Activated naive CD4-positive, alpha-beta T cell treated with anti-CD3 and anti-CD28 coated beads, Interleukin-2, amount 10 ng/mL, durations not matched to agents 7 days and 5 days (primary cell): ENCODE measurements around the gene IGHMBP2.

ENCODE experiments used
- CTCF ChIA-PET: fragments of 350-600 bp; sonication (Branson Sonifier 250); formaldehyde crosslinking; loops from one replicate; lab custom pipeline; 2021; ENCODE audit warnings: antibody characterized with exemption; lab: Charles Lee
- DNase-seq: peaks from one replicate; pipeline ENCODE4 v3.0.0-alpha.2; 2020
- H3K27ac Mint-ChIP-seq: one replicate; pipeline ENCODE4 v1.8.0; 2021; ENCODE audit warnings: mild to moderate bottlenecking, moderate library complexity, mixed read lengths
- H3K27me3 Mint-ChIP-seq: one replicate; pipeline ENCODE4 v1.8.0; 2021; ENCODE audit warnings: mild to moderate bottlenecking, mixed read lengths
- H3K36me3 Mint-ChIP-seq: one replicate; pipeline ENCODE4 v1.8.0; 2021; ENCODE audit warnings: mixed read lengths
- H3K4me1 Mint-ChIP-seq: one replicate; pipeline ENCODE4 v1.8.0; 2021; ENCODE audit warnings: mixed read lengths
- H3K4me3 Mint-ChIP-seq: one replicate; pipeline ENCODE4 v1.8.0; 2021; ENCODE audit warnings: mild to moderate bottlenecking, moderate library complexity, mixed read lengths
- H3K9me3 Mint-ChIP-seq: one replicate; pipeline ENCODE4 v1.8.0; 2021; ENCODE audit warnings: mixed read lengths

IGHMBP2 gene

DNA sequence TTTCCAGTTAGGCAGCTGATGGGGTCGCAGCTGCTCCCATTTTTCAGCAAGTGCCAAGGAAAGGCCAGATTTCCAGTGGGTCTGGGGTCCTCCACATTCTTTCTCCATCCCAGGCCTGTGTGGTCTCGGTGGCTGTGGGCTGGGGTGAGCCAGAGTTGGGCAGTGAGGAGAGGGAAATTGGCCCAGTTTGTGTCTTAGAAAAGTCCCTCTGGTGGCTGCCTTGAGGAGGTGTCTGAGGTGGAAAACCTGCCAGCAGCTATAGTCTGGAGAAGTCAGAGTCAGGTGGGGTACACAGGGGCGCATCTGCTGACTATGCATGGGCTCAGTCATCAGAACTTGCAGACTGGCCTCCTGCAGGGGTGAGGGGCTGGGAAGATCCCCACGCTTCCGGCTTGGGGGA lies 46.6 kb downstream of the IGHMBP2 start:
- DNase-seq, result peak; percentile 25
- Mint-ChIP-seq H3K9me3 (no peaks in the 10 kb centered on the region), H3K27ac (no peak overlapping the region), H3K4me3 (no peak overlapping the region), H3K36me3 (no peaks in the 10 kb centered on the region), H3K4me1 (peaks cover 7% of the 10 kb centered on the region), H3K27me3 (peaks cover 17% of the 10 kb centered on the region)
- CTCF ChIA-PET, result interaction anchor here (1.0 kb wide), 1 partner anchor 141 kb away, joined by 4 read pairs; no protein-coding TSS in a partner anchor

DNA sequence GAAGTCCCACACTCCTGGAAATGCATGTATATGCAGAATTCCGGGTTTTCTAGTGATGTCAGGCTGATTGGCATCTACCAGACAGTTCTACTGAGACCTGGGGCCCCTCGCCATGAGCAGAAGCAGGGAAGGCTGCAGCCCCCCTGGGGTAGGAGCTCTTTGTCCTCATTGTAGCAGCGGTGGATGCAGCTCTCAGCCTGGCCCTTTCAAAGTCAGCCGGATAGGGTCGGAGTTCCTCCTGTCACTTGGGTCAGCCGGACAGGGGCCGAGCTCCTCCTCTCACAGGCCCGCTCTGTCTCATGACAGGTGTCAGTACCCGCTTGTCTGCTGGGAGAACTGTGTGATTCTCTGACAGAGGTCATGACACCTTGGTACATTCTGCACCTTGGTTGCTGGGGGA lies 47.1 kb downstream of the IGHMBP2 start:
- Mint-ChIP-seq H3K27ac (no peak overlapping the region), H3K27me3 (peaks cover 21% of the 10 kb centered on the region), H3K4me3 (no peak overlapping the region), H3K36me3 (no peaks in the 10 kb centered on the region), H3K4me1 (peaks cover 10% of the 10 kb centered on the region), H3K9me3 (no peaks in the 10 kb centered on the region)
- CTCF ChIA-PET, result interaction anchor here (1.0 kb wide), 1 partner anchor 141 kb away, joined by 4 read pairs; no protein-coding TSS in a partner anchor
- no peak for DNase-seq

DNA sequence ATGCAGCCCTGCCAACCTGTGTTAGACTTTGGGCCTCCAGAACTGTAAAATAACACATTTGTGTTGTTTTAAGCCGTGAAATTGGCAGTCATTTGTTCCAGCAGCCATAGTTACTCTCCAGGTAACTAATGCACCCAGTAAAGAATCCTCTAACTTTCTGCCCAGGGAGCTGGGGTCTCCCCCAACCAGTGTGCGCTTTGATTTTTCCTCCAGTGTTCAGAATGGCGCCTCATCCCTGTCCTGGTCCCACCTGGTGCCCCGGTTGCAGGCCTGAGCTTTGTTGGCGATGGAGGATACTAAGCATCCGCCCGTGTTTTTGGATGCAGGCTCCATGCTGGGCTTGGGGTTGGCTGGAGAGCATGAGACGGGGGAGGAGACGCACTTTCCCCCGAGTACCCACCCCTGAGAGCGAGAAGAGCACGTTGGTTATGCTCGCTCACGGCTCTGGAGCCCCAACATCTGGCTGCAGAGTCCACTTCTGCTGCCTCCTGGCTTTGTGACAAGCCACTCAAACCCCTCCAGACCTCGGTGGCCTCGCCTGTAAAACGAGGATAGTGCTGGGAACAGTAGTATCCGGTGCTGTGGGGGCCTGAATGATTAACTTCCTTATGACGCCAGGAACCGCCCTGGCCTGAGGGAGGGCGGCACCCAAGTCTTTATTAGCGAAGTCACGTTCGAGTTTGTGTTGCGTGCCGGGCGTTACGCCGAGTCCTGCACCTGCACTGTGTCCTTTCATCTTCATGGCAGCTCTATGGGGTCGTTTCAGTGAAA lies 51.3 kb downstream of the IGHMBP2 start:
- Mint-ChIP-seq H3K27me3 (peaks cover 26% of the 10 kb centered on the region), H3K4me3 (no peak overlapping the region), H3K36me3 (no peaks in the 10 kb centered on the region), H3K9me3 (no peaks in the 10 kb centered on the region), H3K27ac (no peak overlapping the region), H3K4me1 (peaks cover 4% of the 10 kb centered on the region)
- CTCF ChIA-PET, result interaction anchor here (1.8 to 2.2 kb wide), 2 partner anchors 8 to 133 kb away, joined by 4 to 5 read pairs; no protein-coding TSS in a partner anchor
- no peak for DNase-seq

DNA sequence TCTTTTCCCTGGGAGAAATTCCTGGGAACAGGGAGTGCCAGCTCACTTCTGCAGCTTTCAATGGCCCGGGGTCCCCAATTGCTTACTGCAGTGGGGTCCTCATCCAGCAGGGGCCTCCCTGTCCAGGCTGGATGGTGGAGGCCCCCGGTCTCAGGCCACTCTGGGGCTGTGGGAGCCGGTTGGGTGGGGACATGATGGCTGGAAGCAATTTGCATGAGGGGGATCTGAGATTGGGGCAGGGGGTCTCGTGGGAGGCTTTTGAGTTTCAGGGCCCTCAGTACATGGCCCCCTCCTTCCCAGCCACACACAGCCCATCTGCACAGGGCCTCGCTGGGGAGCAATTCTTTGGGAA lies 51.9 kb downstream of the IGHMBP2 start:
- H3K27me3 Mint-ChIP-seq, result peaks cover 24% of the 10 kb centered on the region
- H3K9me3 Mint-ChIP-seq, result no peaks in the 10 kb centered on the region
- no peak overlapping the region for H3K27ac Mint-ChIP-seq
- DNase-seq, result no peak
- peaks cover 4% of the 10 kb centered on the region for H3K4me1 Mint-ChIP-seq
- H3K36me3 Mint-ChIP-seq, result no peaks in the 10 kb centered on the region
- CTCF ChIA-PET, result interaction anchor here (2.2 kb wide), 1 partner anchor 132 kb away, joined by 4 read pairs; no protein-coding TSS in a partner anchor
- H3K4me3 Mint-ChIP-seq, result no peak overlapping the region

DNA sequence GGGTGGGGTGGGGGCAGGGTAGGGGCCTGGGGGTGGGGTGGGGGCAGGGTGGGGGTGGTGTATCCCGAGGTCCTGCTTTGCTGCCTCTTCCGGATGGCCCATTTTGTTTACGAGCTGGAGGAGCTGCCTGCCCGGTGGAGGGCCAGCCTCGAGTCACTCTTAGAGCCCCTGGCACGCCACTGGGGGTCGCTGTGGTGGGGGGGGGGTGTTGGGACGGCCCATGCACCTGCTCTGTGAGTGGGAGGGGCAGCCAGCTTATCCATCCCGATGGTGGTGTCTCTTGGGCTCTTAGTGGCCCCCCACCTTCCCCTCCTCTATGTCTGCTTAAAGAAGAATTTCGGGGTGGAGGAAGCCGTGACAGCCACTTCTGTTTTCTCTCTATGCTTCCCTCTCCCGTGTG lies 52.5 kb downstream of the IGHMBP2 start:
- no peaks in the 10 kb centered on the region for H3K9me3 Mint-ChIP-seq
- CTCF ChIA-PET, result interaction anchor here (2.2 kb wide), 1 partner anchor 132 kb away, joined by 4 read pairs; no protein-coding TSS in a partner anchor
- no peak overlapping the region for H3K27ac Mint-ChIP-seq
- H3K36me3 Mint-ChIP-seq, result no peaks in the 10 kb centered on the region
- H3K27me3 Mint-ChIP-seq, result peaks cover 24% of the 10 kb centered on the region
- DNase-seq, result peak; percentile 28
- H3K4me1 Mint-ChIP-seq, result peaks cover 4% of the 10 kb centered on the region
- H3K4me3 Mint-ChIP-seq, result no peak overlapping the region

DNA sequence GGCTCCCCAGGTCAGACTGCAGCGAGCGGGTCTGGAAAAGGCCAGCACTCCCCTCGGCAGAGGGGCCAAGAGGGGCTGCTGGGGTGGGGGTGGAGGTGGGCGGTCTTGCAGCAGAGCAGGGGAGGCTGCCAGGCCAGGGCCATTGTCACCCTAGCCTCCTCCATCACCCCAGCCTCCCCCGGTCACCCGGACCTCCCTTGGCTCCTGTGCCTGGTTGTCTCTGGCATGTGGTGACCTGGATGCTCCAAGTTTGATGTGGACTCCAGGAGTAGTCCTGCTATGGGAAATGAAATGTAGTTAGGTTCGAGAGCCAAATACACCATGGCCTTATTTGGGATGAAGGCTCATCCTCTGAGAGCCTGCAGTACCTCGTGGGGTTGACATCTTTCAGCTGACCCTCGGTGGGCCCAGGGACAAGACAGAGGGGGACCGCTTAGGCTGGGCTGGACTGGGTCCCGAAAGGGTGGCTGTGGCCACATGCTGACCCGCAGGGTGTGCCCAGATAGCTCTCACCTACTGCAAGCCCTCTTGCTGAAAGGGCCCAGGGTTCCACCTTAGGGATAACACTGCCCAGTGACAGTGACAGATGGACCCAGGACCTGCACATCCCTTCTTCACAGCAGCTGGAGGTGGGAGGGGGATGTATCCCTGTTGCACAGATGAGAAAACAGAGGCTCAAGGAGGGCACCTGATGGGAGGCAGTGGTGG lies 53.0 kb downstream of the IGHMBP2 start:
- H3K27ac Mint-ChIP-seq, result no peak overlapping the region
- no peak for DNase-seq
- H3K36me3 Mint-ChIP-seq, result no peaks in the 10 kb centered on the region
- peaks cover 30% of the 10 kb centered on the region for H3K27me3 Mint-ChIP-seq
- H3K4me1 Mint-ChIP-seq, result peaks cover 4% of the 10 kb centered on the region
- no peaks in the 10 kb centered on the region for H3K9me3 Mint-ChIP-seq
- no peak overlapping the region for H3K4me3 Mint-ChIP-seq
- CTCF ChIA-PET, result no interaction called here

DNA sequence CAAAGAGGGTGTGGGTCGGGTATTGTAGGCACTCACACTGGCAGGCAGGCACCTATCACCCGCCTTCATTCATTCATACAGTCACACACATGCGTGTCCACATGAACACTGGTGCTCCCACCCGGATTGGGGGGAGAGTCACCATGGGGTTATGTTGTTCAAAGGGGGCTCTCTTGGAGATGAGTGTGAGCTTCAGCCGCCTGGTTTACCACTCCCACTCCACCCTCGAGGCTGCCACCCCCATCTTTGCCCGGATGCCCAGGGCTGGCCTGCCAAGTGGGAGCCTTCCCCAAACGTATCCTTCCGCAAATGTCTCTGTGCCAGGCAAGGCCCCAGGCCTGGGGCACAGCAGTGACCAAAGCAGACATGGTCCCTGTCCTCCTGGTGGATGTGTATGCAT lies 54.5 kb downstream of the IGHMBP2 start:
- Mint-ChIP-seq H3K4me3 (no peak overlapping the region), H3K4me1 (peaks cover 12% of the 10 kb centered on the region), H3K9me3 (peaks cover 6% of the 10 kb centered on the region), H3K36me3 (peaks cover 2% of the 10 kb centered on the region), H3K27ac (no peak overlapping the region), H3K27me3 (peaks cover 30% of the 10 kb centered on the region)
- CTCF ChIA-PET, result no interaction called here
- no peak for DNase-seq

DNA sequence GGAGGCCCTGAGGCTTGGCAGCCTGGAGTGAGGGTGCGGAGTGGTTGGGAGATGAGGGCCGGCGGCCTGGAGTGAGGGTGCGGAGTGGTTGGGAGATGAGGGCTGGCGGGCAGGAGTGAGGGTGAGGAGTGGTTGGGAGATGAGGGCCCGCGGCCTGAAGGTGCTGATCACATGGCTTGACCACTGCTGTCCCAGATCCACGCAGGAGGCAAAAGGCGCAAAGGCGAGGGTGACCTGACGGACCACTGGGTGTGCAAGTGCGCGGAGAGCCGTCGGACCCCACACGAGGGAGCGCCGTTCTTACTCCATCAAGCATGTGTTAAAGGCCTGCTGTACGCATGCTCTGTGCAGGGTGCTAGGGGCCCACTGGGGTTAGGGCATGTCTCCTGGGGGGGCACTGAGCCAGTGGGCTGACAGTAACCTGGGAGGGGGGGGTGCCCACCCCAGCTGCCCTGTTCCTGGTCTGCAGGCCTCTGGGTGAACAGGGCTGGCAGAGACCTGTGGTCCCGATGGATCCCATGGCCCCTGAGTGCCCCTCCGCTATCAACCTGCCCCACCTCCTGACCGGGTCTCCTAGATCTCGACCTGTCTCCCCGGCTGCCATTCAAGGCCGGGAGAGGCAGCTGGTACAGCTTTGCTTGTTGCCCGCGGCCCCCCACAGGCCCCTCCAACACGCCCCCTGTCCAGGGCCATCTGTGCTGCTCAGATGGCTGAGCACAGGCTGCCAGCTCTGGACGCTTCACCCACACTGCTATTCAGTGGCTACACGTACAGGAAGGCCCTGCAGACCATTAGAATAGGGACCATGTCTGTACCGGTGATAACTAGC lies 56.0 kb downstream of the IGHMBP2 start:
- CTCF ChIA-PET, result no interaction called here
- H3K4me1 Mint-ChIP-seq, result peaks cover 14% of the 10 kb centered on the region
- H3K27me3 Mint-ChIP-seq, result peaks cover 21% of the 10 kb centered on the region
- no peak for DNase-seq
- H3K27ac Mint-ChIP-seq, result no peak overlapping the region
- H3K36me3 Mint-ChIP-seq, result peaks cover 4% of the 10 kb centered on the region
- no peak overlapping the region for H3K4me3 Mint-ChIP-seq
- H3K9me3 Mint-ChIP-seq, result peaks cover 6% of the 10 kb centered on the region

DNA sequence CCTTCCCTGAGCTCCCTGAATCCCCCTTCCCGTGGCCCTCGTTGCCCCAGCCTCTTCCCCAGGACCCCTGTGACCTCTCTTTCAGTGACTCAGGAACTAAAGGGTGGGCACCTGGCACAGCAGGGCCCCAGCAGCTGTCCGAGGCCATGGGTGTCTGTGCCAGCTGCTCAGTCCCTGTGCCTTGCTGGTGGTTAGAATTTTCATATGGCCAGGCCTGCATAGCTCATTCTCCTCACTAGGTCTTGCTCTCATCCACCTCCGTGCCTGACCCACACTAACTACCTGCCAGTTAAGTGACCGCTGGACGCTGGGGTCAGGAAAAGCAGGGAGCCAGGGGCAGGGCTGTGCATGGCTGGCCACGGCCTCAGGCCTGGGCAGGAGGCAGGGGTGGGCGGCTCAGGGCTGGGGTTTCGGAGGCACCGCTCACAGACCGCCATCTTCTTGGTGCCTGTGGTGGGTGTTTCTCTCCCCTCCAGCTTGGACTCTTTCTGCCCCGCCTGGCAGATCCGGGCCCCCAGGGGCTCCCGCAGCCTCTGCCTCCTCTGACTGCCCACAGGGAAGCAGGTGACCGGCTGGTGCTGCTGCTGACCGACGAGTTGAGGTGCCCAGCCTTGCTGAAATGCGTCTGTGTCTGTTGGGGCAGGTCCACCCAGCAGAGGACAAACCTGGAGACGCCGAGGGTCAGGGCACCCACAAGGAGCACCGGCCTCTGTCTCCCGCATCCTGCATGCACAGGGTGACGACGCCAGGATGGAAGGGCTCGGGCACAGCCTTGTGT lies 56.8 kb downstream of the IGHMBP2 start:
- H3K27ac Mint-ChIP-seq, result no peak overlapping the region
- peaks cover 4% of the 10 kb centered on the region for H3K36me3 Mint-ChIP-seq
- CTCF ChIA-PET, result no interaction called here
- peaks cover 13% of the 10 kb centered on the region for H3K27me3 Mint-ChIP-seq
- DNase-seq, result no peak
- no peak overlapping the region for H3K4me3 Mint-ChIP-seq
- H3K9me3 Mint-ChIP-seq, result peaks cover 6% of the 10 kb centered on the region
- H3K4me1 Mint-ChIP-seq, result peaks cover 12% of the 10 kb centered on the region

DNA sequence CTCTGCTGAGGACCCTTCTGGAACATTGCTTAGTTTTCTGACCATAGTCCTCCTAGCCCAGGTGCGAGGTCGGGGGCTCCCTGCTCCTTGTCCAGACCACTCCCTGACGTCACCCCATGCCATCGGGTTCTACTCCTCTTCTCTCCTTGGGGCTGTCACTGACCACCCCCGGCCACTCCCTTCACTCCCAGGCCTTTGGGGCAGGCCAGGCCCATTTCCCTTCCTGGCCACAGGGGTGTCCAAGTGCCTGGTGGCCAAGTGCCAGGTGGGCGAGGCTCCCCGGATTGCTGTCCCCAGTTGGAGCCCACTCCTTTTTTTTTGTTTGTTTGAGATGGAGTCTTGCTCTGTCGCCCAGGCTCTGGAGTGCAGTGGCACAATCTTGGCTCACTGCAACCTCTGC lies 57.6 kb downstream of the IGHMBP2 start:
- H3K27ac Mint-ChIP-seq, result no peak overlapping the region
- H3K27me3 Mint-ChIP-seq, result peaks cover 12% of the 10 kb centered on the region
- H3K4me1 Mint-ChIP-seq, result peaks cover 18% of the 10 kb centered on the region
- peaks cover 4% of the 10 kb centered on the region for H3K36me3 Mint-ChIP-seq
- H3K9me3 Mint-ChIP-seq, result peaks cover 6% of the 10 kb centered on the region
- H3K4me3 Mint-ChIP-seq, result no peak overlapping the region
- no peak for DNase-seq
- CTCF ChIA-PET, result no interaction called here

DNA sequence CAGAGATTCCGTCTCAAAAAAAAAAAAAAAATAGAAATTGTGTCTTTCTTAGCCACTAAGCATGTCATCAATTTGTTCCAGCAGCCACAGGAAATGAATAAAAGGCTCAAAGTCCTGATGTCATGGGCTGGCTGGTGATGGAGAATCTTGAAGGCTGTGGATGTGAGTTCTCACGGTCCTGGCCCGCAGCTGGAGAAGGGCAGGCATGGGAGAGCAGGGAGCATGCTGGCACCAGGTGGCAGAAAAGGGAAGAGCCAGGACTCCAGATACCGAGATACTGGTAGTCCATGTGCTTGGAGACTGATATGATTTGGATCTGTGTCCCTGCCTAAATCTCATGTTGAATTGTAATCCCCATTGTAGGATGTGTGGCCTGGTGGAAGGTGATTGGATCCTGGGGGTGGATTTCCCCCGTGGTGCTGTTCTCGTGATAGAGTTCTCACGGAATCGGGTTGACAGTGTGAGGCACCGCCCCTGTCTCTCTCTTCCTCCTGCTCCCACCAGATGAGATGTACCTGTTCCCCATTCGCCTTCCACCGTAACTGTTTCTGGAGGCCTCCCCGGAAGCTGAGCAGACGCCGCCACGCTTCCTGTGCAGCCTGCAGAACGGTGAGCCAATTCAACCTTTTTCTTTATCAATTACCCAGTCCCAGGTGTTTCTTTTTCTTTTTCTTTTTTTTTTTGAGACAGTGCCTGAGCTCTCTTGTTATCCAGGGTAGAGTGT lies 59.0 kb downstream of the IGHMBP2 start:
- CTCF ChIA-PET, result interaction anchor here (2.6 kb wide), 1 partner anchor 9 kb away, joined by 5 read pairs; no protein-coding TSS in a partner anchor
- Mint-ChIP-seq H3K9me3 (peaks cover 6% of the 10 kb centered on the region), H3K4me1 (peaks cover 27% of the 10 kb centered on the region), H3K27ac (peak overlapping the region; percentile 86), H3K4me3 (peak overlapping the region; percentile 25), H3K36me3 (peaks cover 4% of the 10 kb centered on the region), H3K27me3 (peaks cover 9% of the 10 kb centered on the region)
- DNase-seq, result peak; percentile 57

DNA sequence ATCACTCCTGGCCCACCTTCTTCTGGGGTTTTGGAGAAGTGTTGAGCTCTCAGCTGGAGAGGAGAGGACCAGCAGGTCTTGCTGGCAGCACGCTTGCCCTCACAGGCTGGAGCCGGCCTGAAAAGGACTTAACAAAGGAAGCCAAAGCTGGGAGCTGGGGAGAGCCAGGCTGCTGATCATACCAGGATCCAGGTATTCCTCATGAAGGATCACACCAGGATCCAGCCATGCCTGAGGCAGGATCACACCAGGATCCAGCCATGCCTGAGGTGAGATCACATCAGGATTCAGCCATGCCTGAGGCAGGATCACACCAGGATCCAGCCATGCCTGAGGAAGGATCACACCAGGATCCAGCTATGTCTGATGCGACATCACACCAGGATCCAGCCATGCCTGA lies 60.1 kb downstream of the IGHMBP2 start:
- no peak overlapping the region for H3K4me3 Mint-ChIP-seq
- CTCF ChIA-PET, result interaction anchor here (2.6 kb wide), 1 partner anchor 10 kb away, joined by 5 read pairs; no protein-coding TSS in a partner anchor

More for the DNA sequence above, 60.1 kb downstream of the IGHMBP2 start:
- H3K4me1 Mint-ChIP-seq, result peaks cover 27% of the 10 kb centered on the region
- peaks cover 6% of the 10 kb centered on the region for H3K9me3 Mint-ChIP-seq
- no peak for DNase-seq
- peaks cover 14% of the 10 kb centered on the region for H3K27me3 Mint-ChIP-seq
- peaks cover 4% of the 10 kb centered on the region for H3K36me3 Mint-ChIP-seq
- H3K27ac Mint-ChIP-seq, result peak overlapping the region; percentile 74
